ENCODE measurements around the gene GOLPH3L. TPM values are rescaled to one million over a fixed set of nuclear protein-coding genes. Genes with fewer than 3 reads are reported as not detected.
"Not testable (repeated sequence)": the region's sequence is repeated elsewhere in the genome, so short reads cannot be mapped to it uniquely, and the experiment has no call there.

Gene GOLPH3L
- total RNA-seq, 1 donor from 2014 or later, result 10.8 TPM

- TF ChIP-seq, protein P1, sequence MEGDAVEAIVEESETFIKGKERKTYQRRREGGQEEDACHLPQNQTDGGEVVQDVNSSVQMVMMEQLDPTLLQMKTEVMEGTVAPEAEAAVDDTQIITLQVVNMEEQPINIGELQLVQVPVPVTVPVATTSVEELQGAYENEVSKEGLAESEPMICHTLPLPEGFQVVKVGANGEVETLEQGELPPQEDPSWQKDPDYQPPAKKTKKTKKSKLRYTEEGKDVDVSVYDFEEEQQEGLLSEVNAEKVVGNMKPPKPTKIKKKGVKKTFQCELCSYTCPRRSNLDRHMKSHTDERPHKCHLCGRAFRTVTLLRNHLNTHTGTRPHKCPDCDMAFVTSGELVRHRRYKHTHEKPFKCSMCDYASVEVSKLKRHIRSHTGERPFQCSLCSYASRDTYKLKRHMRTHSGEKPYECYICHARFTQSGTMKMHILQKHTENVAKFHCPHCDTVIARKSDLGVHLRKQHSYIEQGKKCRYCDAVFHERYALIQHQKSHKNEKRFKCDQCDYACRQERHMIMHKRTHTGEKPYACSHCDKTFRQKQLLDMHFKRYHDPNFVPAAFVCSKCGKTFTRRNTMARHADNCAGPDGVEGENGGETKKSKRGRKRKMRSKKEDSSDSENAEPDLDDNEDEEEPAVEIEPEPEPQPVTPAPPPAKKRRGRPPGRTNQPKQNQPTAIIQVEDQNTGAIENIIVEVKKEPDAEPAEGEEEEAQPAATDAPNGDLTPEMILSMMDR (IDR thresholded peaks at IDR 0.05; ENCODE audit: insufficient read depth, low read length, severe bottlenecking), result no peak
- DNase-seq (ENCODE audit: low read depth) (peak; percentile 99), FAIRE-seq (no peak)
- Histone ChIP-seq H3K27me3 (ENCODE audit: control insufficient read depth, insufficient read depth, low read length) (no peaks in the 10 kb centered on the region), H3K4me3 (ENCODE audit: low read depth, low read length) (peak within 1 kb of the TSS; percentile 52), H3K36me3 (ENCODE audit: control insufficient read depth, insufficient read depth, low read length) (no peaks in the 10 kb centered on the region)
Observed at GRCh38 chr1:150629115-150629928, 67.6 kb downstream of the GOLPH3L start, which contains the start of gene ENSA. Gene ENSA (minus strand): TSS chr1:150629612. CDS start chr1:150629470, 142 bp downstream.

GRCh38 chr1:150628766-150629114, 68.2 kb downstream of the GOLPH3L start:
- no peak for DNase-seq (ENCODE audit: low read depth)
- H3K4me3 ChIP-seq (ENCODE audit: low read depth, low read length), result peak overlapping the region; percentile 52
- TF ChIP-seq, protein P1 (IDR thresholded peaks at IDR 0.05; ENCODE audit: insufficient read depth, low read length, severe bottlenecking), result no peak

GRCh38 chr1:150627826-150628410, 69.0 kb downstream of the GOLPH3L start:
- no peak for FAIRE-seq
- Histone ChIP-seq H3K36me3 (ENCODE audit: control insufficient read depth, insufficient read depth, low read length) (peaks cover 2% of the 10 kb centered on the region), H3K27me3 (ENCODE audit: control insufficient read depth, insufficient read depth, low read length) (no peaks in the 10 kb centered on the region), H3K4me3 (ENCODE audit: low read depth, low read length) (peak overlapping the region; percentile 52)
- DNase-seq (ENCODE audit: low read depth), result peak; percentile 35
- TF ChIP-seq, protein P1 (IDR thresholded peaks at IDR 0.05; ENCODE audit: insufficient read depth, low read length, severe bottlenecking), result no peak

More at GRCh38 chr1:150628766-150629114, 68.2 kb downstream of the GOLPH3L start:
- Histone ChIP-seq H3K36me3 (ENCODE audit: control insufficient read depth, insufficient read depth, low read length) (peaks cover under 1% of the 10 kb centered on the region), H3K27me3 (ENCODE audit: control insufficient read depth, insufficient read depth, low read length) (no peaks in the 10 kb centered on the region)
- no peak for FAIRE-seq

DNA sequence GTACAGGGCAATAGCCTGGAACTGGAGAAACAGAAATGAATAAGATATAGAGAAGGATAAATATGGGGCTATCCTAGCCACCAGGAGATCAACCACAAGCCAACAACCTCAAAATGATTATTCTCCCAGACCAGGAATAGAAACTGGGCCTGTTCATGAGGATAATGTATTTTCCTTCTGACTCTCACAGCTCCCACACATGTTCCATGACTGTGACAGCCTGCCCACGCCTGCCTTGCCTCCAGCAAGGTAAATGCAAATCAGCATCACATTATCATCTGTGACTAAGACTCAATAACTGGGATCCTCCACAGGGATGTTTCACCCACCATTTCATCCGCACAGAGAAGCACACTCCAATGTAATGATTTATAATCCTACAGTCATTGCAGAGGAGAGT, 70.8 kb downstream of the GOLPH3L start:
- no peak for FAIRE-seq
- peak; percentile 94 for DNase-seq (ENCODE audit: low read depth)
- no peak overlapping the region for H3K4me3 ChIP-seq (ENCODE audit: low read depth, low read length)
- TF ChIP-seq, protein P1 (IDR thresholded peaks at IDR 0.05; ENCODE audit: insufficient read depth, low read length, severe bottlenecking), result no peak
- no peaks in the 10 kb centered on the region for H3K27me3 ChIP-seq (ENCODE audit: control insufficient read depth, insufficient read depth, low read length)
- H3K36me3 ChIP-seq (ENCODE audit: control insufficient read depth, insufficient read depth, low read length), result peaks cover 4% of the 10 kb centered on the region

DNA sequence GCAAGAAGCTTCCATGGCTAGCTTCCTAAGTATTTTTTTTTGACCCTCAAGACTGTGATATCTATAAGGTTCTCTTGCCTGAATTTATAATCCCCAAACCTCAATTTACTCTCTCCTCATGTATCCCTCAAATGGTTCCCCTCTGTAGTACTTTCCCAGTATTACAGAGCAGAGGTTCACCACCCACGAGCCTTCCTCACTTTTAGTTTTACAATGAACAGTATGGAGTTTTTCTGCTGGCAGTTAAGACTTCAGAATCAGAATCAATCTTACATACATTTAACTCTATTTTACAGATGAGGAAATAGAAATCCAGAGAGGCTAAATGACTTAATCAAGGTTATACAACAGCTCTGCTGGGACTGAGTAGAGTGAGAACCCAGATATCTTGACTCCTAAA, 72.4 kb downstream of the GOLPH3L start:
- H3K4me3 ChIP-seq (ENCODE audit: low read depth, low read length); H3K36me3 ChIP-seq (ENCODE audit: control insufficient read depth, insufficient read depth, low read length); H3K27me3 ChIP-seq (ENCODE audit: control insufficient read depth, insufficient read depth, low read length); FAIRE-seq: not testable (repeated sequence)
- DNase-seq (ENCODE audit: low read depth), result peak; percentile 23

DNA sequence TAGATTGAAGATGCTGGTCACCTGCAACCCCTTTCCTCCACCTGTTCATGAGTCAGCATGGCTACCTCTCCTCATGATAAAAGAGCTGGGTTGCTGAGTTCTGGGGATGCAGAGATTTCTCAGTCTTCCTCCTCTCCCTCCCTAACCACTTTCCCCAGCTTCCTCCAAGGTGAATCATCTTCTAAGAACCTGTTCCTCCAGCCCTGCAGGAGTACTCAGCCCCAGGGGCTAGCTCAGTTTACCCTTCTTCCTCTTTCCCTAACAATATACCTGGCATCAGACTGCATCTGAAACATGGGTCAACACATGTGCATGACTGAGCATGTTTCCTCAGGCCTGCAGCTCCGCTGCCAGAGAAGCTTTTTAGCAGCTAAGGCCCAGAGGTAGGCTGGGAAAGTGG, 72.8 kb downstream of the GOLPH3L start:
- DNase-seq (ENCODE audit: low read depth) (peak; percentile 93), FAIRE-seq (peak; percentile 79)
- H3K36me3 ChIP-seq (ENCODE audit: control insufficient read depth, insufficient read depth, low read length); H3K27me3 ChIP-seq (ENCODE audit: control insufficient read depth, insufficient read depth, low read length); H3K4me3 ChIP-seq (ENCODE audit: low read depth, low read length): not testable (repeated sequence)

Data from bronchial epithelial cell (primary cell).